Heart right ventricle (tissue), 16 donors: ENCODE results near the gene NR5A2. TPM values are rescaled to one million over a fixed set of nuclear protein-coding genes. Genes with fewer than 3 reads are reported as not detected.
A peak's percentile ranks its signal among the peaks of the same experiment; 100 is the strongest.

Experiments
- ATAC-seq, 8 donors: fragments of 200-7000 bp; cut with Tn5 transposase; one replicate each; pipeline ENCODE4 v1.9.1; 2020; ENCODE audit warnings: mild to moderate bottlenecking in 8 of 8, moderate library complexity in 8 of 8, moderate number of reproducible peaks in 1 of 8
- DNase-seq, 2 donors: peaks; one replicate each; pipeline ENCODE4 v3.0.0-alpha.2; 2020
- H3K27ac ChIP-seq, 10 donors: fragments of 200-600 bp; sonication (generic) in 2 of 10; one replicate each; pipeline versions ENCODE4 v1.5.0 to v1.8.0; 2020 to 2022; ENCODE audit warnings: mild to moderate bottlenecking in 3 of 10
- H3K27me3 ChIP-seq, 7 donors: fragments of 200-600 bp; one replicate each; pipeline ENCODE4 v1.8.0; 2021 to 2022; ENCODE audit warnings: mild to moderate bottlenecking in 2 of 7
- H3K36me3 ChIP-seq, 9 donors: fragments of 200-600 bp; sonication (generic) in 1 of 9; one replicate each; pipeline versions ENCODE4 v1.5.0 to v1.8.0; 2020 to 2022; ENCODE audit warnings: mild to moderate bottlenecking in 2 of 9
- H3K4me1 ChIP-seq, 9 donors: fragments of 200-600 bp; sonication (generic) in 1 of 9; one replicate each; pipeline versions ENCODE4 v1.5.0 to v1.8.0; 2020 to 2022; ENCODE audit warnings: mild to moderate bottlenecking in 4 of 9
- H3K4me3 ChIP-seq, 10 donors: fragments of 200-600 bp; sonication (generic) in 2 of 10; one replicate each; pipeline versions ENCODE4 v1.5.0 to v1.8.0; 2020 to 2022; ENCODE audit warnings: mild to moderate bottlenecking in 7 of 10, moderate library complexity in 2 of 10
- H3K9me3 ChIP-seq, 11 donors: fragments of 200-600 bp in 10 of 11; sonication (generic) in 2 of 11; one replicate each; pipeline versions ENCODE4 v1.5.0 to v1.8.0; 2013 to 2022; ENCODE audit warnings: mild to moderate bottlenecking in 2 of 11, control low read depth in 1 of 11, moderate library complexity in 1 of 11
- CTCF ChIP-seq, 9 donors: fragments of 200-600 bp; sonication (generic) in 2 of 9; IDR thresholded peaks; one replicate each; pipeline versions ENCODE4 v1.5.0 to v1.8.0; 2021 to 2022; ENCODE audit warnings: antibody characterized with exemption in 9 of 9, mild to moderate bottlenecking in 5 of 9, moderate library complexity in 1 of 9
- WGBS, 2 donors: extraction: QIAGEN DNeasy Blood & Tissue Kit; methylation state at CpG; one replicate each; pipeline ENCODE4 v1.1.7; 2013; ENCODE audit warnings: inconsistent platforms in 1 of 2; 5-methylcytosine and 5-hydroxymethylcytosine counted together
- intact Hi-C, 10 donors: fragments of 100-400 bp; cut with DNase I; formaldehyde crosslinking; loops; one replicate each; pipeline versions ENCODE4 v1.11.1 to v1.14.2; 2022
- polyA plus RNA-seq, 2 donors: library from polyadenylated mRNA; stranded (reverse); fragments of 200-250 nt; gene quantifications; one replicate each; pipeline ENCODE4 v1.2.3, GENCODE V29; 2013
- total RNA-seq, 10 donors: library from RNA; stranded (reverse); fragmentation: NEBNext Ultra II Directional in 3 of 10; extraction: Animal tissue kit (Norgen Biotek cat#: 25700) in 3 of 10; gene quantifications; one replicate each; pipeline versions ENCODE4 v1.2.1 to v1.2.4, GENCODE V29; 2021 to 2023
- donor health status: Arrhythmogenic right ventricular cardiomyopathy.
- donor health status: ischemic (EF 13 %, LVEDD 7.1; RV severe dilation, severe dysfunction).
- donor health status: healthy with polysubstance abuse.
- donor health status: DM: no; HTN: yes; CAD: no.
- donor health status: DM: no; HTN: no; CAD: no.
- donor health status: ischemic (EF 25% LVEDD 6.9; RV normal size, moderate dysfunction).
- donor health status: ischemic (EF 25% LVEDD 5.7; RV mildly dilated, moderate dysfunction).
- donor health status: healthy.
- donor health status: DM: yes; HTN: yes; CAD: no.
- donor health status: Ischemic cardiomyopathy.
- donor health status: ischemic (EF 35%, LVEDD 5.7; RV mildly dilated, moderate dysfunction).
- donor health status: nonischemic (EF 11% LVEDD 7.7; RV severe dilation, severe dysfunction).
- donor health status: DM: yes; HTN: yes; CAD: no.
- donor health status: PGD.
- donor health status: ischemic (EF 29% LVEDD 5.4; RV normal size, mild dysfunction).
- donor health status: nonischemic (EF 23%, LVEDD 6.1; RV moderate dilation, normal function).

Gene NR5A2
- total and polyA plus RNA-seq, 12 donors: 0.52 to 1.9 (median 1.3) TPM

GRCh38 chr1:200150006-200150405, 122.5 kb downstream of the NR5A2 start:
- no peaks in the 10 kb centered on the region for H3K27me3 ChIP-seq
- peaks cover 0 to 31% (median 0%) of the 10 kb centered on the region in 9 donors for H3K4me1 ChIP-seq
- intact Hi-C loops: no loop called here
- no peaks in the 10 kb centered on the region for H3K9me3 ChIP-seq
- DNase-seq (no peak), ATAC-seq (no peak)
- no peaks in the 10 kb centered on the region for H3K36me3 ChIP-seq
- no peak overlapping the region for H3K4me3 ChIP-seq
- no peak for TF ChIP-seq CTCF (IDR thresholded peaks at IDR 0.05)
- H3K27ac ChIP-seq: no peak overlapping the region

DNA sequence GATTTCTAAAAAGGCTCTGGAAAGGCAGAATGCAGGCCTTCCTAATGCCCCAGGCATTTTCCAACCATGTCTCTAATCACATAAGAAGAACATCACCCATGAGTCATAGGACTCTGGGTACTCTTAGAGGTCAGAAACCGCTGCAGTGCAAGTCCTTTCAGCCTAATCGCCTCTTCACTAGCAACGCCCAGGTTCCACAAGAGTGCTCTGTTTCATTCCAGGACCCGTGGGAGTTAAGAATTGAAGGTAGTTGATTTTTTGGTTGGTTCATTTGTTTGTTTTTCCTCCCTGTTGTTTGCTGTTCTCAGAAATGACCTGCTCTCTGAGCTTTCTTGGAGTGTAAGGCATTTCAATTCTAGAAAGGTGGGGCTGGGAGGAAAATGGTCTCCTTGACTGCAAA, 123.2 kb downstream of the NR5A2 start:
- DNase-seq: no peak
- no peak overlapping the region for H3K4me3 ChIP-seq
- TF ChIP-seq CTCF (IDR thresholded peaks at IDR 0.05): no peak
- H3K27me3 ChIP-seq: no peaks in the 10 kb centered on the region
- H3K4me1 ChIP-seq: peaks cover 0 to 31% (median 0%) of the 10 kb centered on the region in 9 donors
- H3K27ac ChIP-seq: no peak overlapping the region
- intact Hi-C loops: no loop called here
- WGBS, 2 donors: 76 to 81% methylated on average over 4 of the region's 4 CpGs
- H3K9me3 ChIP-seq: no peaks in the 10 kb centered on the region
- ATAC-seq: no peak
- no peaks in the 10 kb centered on the region for H3K36me3 ChIP-seq

- no peak for DNase-seq
- intact Hi-C loops: no loop called here
- no peak for ATAC-seq
- Histone ChIP-seq H3K4me3 (no peak overlapping the region), H3K36me3 (no peaks in the 10 kb centered on the region), H3K9me3 (no peaks in the 10 kb centered on the region), H3K4me1 (peaks cover 0 to 31% (median 0%) of the 10 kb centered on the region in 9 donors), H3K27ac (no peak overlapping the region), H3K27me3 (no peaks in the 10 kb centered on the region)
- no peak for TF ChIP-seq CTCF (IDR thresholded peaks at IDR 0.05)
- WGBS, 2 donors: 65 to 69% methylated on average over 2 of the region's 2 CpGs
These were observed 124.8 kb downstream of the NR5A2 start for GRCh38 chr1:200152336-200152735.

DNA sequence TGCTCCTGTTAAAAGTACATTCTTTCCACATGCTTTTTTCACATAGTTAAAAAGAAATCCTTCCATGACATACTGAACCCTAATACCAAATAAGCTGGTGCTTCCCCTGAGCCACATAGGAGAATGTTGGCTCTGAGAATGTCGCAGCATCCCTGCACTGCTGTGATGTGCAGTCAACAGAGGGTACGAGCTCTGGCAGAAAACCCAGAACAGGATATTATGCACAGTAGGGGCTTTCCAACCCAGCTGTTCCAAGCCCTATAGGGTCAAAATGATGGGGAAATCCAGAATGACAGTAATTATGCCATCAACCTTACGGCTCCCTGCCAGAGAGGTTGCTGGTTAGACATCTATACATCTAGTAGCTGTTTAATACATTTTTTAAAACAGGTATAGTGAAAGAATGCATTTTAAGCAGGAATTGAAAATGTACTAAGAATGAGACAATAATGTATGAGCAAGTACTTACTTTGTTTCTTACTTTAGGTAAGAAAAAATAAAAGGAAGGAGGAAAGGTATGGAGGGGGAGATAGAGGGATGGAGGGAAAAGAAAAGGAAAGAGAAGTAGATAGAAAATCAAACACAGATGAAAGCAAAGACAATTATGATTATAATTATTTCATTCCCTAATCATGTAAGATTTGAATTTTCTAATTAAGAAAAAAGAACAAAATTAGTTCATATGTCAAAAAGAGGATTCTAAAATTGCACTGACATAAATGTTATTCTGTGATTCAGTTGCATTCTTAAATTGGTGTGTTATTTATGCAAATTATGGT, 126.0 kb downstream of the NR5A2 start:
- Histone ChIP-seq H3K4me1 (peaks cover 0 to 31% (median 0%) of the 10 kb centered on the region in 9 donors), H3K9me3 (no peaks in the 10 kb centered on the region), H3K36me3 (no peaks in the 10 kb centered on the region), H3K4me3 (no peak overlapping the region), H3K27ac (peak overlapping the region in 1 of 10 donors; percentile 62), H3K27me3 (no peaks in the 10 kb centered on the region)
- TF ChIP-seq CTCF (IDR thresholded peaks at IDR 0.05): no peak
- DNase-seq: no peak
- intact Hi-C loops: no loop called here
- ATAC-seq: no peak
- WGBS, 2 donors: 67 to 74% methylated on average over 3 of the region's 3 CpGs
